ENCODE results near the gene TDRD7. TPM values are rescaled to one million over a fixed set of nuclear protein-coding genes. Genes with fewer than 3 reads are reported as not detected.

The TDRD7 gene
- total RNA-seq, 1 donor from 2014 or later, result 8.6 TPM

DNA sequence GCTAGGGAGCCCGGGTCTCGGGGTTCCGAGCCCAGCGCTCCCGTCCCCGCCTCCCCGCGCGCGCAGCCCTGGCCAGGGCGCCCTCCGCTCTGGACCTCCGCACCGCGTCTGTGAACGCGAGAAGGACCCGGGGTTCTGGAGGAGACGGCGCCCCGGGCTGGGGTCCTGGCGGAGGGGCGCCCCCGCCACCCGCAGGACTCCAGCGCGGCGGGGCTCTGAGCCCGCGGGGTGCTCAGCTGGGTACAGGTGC, 90.0 kb downstream of the TDRD7 start:
- Mint-ChIP-seq H3K36me3 (peaks cover 3% of the 10 kb centered on the region), H3K4me1 (peaks cover 15% of the 10 kb centered on the region), H3K27ac (no peak overlapping the region), H3K4me3 (no peak overlapping the region), H3K27me3 (ENCODE audit: low read depth) (peaks cover 33% of the 10 kb centered on the region), H3K9me3 (no peaks in the 10 kb centered on the region)
- TF ChIP-seq, protein P1, sequence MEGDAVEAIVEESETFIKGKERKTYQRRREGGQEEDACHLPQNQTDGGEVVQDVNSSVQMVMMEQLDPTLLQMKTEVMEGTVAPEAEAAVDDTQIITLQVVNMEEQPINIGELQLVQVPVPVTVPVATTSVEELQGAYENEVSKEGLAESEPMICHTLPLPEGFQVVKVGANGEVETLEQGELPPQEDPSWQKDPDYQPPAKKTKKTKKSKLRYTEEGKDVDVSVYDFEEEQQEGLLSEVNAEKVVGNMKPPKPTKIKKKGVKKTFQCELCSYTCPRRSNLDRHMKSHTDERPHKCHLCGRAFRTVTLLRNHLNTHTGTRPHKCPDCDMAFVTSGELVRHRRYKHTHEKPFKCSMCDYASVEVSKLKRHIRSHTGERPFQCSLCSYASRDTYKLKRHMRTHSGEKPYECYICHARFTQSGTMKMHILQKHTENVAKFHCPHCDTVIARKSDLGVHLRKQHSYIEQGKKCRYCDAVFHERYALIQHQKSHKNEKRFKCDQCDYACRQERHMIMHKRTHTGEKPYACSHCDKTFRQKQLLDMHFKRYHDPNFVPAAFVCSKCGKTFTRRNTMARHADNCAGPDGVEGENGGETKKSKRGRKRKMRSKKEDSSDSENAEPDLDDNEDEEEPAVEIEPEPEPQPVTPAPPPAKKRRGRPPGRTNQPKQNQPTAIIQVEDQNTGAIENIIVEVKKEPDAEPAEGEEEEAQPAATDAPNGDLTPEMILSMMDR (IDR thresholded peaks at IDR 0.05; ENCODE audit: unreplicated experiment), result no peak
- no peak for DNase-seq (ENCODE audit: low spot score in 2 of 2, unreplicated experiment in 2 of 2)

GRCh38 chr9:97502222-97502983, 90.5 kb downstream of the TDRD7 start:
- H3K27ac Mint-ChIP-seq, result no peak overlapping the region
- H3K9me3 Mint-ChIP-seq, result no peaks in the 10 kb centered on the region
- H3K36me3 Mint-ChIP-seq, result no peaks in the 10 kb centered on the region
- DNase-seq (ENCODE audit: low spot score in 2 of 2, unreplicated experiment in 2 of 2), result no peak
- H3K4me1 Mint-ChIP-seq, result peaks cover 15% of the 10 kb centered on the region
- peaks cover 31% of the 10 kb centered on the region for H3K27me3 Mint-ChIP-seq (ENCODE audit: low read depth)
- TF ChIP-seq, protein P1 (IDR thresholded peaks at IDR 0.05; ENCODE audit: unreplicated experiment), result no peak
- H3K4me3 Mint-ChIP-seq, result peak overlapping the region; percentile 67

GRCh38 chr9:97502984-97503861, 91.3 kb downstream of the TDRD7 start:
- Mint-ChIP-seq H3K4me1 (peaks cover 15% of the 10 kb centered on the region), H3K9me3 (no peaks in the 10 kb centered on the region), H3K4me3 (peak overlapping the region; percentile 67), H3K36me3 (no peaks in the 10 kb centered on the region), H3K27ac (no peak overlapping the region), H3K27me3 (ENCODE audit: low read depth) (peaks cover 31% of the 10 kb centered on the region)
- DNase-seq (ENCODE audit: low spot score in 2 of 2, unreplicated experiment in 2 of 2), result no peak
- TF ChIP-seq, protein P1 (IDR thresholded peaks at IDR 0.05; ENCODE audit: unreplicated experiment), result no peak

DNA sequence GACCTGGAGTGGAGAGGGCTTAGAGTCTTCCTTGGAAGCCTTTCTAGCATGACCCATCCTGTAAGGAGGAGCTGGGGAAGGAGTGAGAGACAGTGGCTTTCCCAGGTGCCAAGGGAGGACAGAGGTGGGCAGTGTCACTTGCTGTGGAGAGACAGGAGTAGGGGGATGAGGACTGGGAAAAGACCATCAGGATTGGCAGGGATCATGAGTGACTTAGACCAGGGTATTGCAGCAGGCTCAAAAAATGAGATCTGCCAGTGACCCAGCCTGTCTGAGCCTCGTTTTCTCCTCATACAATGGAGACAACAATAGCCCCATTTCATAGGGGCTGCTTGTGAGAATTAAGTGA, 91.9 kb downstream of the TDRD7 start:
- peaks cover 15% of the 10 kb centered on the region for H3K4me1 Mint-ChIP-seq
- TF ChIP-seq, protein P1 (IDR thresholded peaks at IDR 0.05; ENCODE audit: unreplicated experiment), result no peak
- peaks cover 24% of the 10 kb centered on the region for H3K27me3 Mint-ChIP-seq (ENCODE audit: low read depth)
- DNase-seq (ENCODE audit: low spot score in 2 of 2, unreplicated experiment in 2 of 2), result no peak
- H3K27ac Mint-ChIP-seq, result no peak overlapping the region
- no peaks in the 10 kb centered on the region for H3K9me3 Mint-ChIP-seq
- H3K4me3 Mint-ChIP-seq, result no peak overlapping the region
- no peaks in the 10 kb centered on the region for H3K36me3 Mint-ChIP-seq

DNA sequence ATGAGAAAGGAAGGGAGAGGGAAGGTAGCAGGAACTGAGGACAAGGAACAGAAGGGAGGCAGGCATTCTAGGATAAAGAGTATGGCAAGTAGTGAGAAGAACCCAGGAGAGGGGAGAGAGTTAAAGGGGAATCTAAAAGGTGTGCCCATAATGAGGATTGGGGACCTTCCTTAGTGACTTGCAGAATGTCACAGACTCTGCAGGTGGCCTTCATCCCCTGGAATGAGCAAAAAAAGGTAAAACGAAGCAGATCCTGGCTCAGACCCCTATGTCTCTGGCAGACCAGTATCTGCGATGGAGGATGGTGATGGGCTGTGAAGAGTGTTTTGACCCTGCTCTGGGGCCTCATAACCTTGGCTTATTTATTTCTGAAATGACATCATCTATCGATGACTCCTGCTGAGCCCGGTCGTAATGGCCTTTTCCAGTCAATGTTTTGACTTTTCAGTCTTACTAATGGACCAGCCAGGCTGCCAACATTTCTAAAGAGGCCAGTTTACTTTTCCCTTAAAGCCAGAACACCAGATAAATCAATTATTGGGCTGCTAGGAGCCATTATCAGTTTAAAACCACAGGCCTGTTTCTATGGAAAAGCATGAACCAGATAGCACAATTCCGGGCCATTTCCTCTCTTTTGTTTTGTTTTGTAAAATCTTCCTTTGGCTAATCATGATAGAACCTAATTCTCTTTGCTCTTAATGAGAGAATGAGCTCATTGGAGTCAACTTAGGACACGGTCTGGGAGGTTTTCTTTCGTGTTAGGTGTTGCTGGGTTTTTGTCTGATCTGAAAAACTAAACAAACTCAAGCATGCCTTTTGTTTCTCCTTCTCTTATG, 92.7 kb downstream of the TDRD7 start:
- H3K36me3 Mint-ChIP-seq, result no peaks in the 10 kb centered on the region
- peaks cover 17% of the 10 kb centered on the region for H3K27me3 Mint-ChIP-seq (ENCODE audit: low read depth)
- no peak overlapping the region for H3K27ac Mint-ChIP-seq
- TF ChIP-seq, protein P1 (IDR thresholded peaks at IDR 0.05; ENCODE audit: unreplicated experiment), result no peak
- DNase-seq (ENCODE audit: low spot score in 2 of 2, unreplicated experiment in 2 of 2), result no peak
- H3K4me3 Mint-ChIP-seq, result no peak overlapping the region
- H3K9me3 Mint-ChIP-seq, result no peaks in the 10 kb centered on the region
- H3K4me1 Mint-ChIP-seq, result peaks cover 15% of the 10 kb centered on the region

Measured in mesothelial cell of epicardium (in vitro differentiated cells).